Astrocyte (in vitro differentiated cells and primary cell): ENCODE measurements around the gene BIRC6. TPM values are rescaled to one million over a fixed set of nuclear protein-coding genes. Genes with fewer than 3 reads are reported as not detected.

Experiments used
- DNase-seq: peaks from one replicate; pipeline ENCODE4 v3.0.0-alpha.2; 2010; ENCODE audit warnings: low read depth
- FAIRE-seq: peaks from 2 replicates; lab custom pipeline; 2011; peaks lifted over from hg19 to GRCh38; lab: Jason Lieb, UNC
- H2AFZ ChIP-seq: 2 replicates; pipeline ENCODE4 v1.6.0; 2012; ENCODE audit warnings: low read depth, low read length, inconsistent platforms
- H3K27ac ChIP-seq: 2 replicates; pipeline ENCODE4 v1.5.1; 2011; ENCODE audit warnings: low read depth, low read length, inconsistent platforms
- H3K27me3 ChIP-seq: 2 replicates; pipeline ENCODE4 v1.6.0; 2011; ENCODE audit warnings: low read length, inconsistent platforms; ENCODE audit not compliant: insufficient read depth
- H3K36me3 ChIP-seq: 2 replicates; pipeline ENCODE4 v1.5.1; 2011; ENCODE audit warnings: low read length, inconsistent platforms; ENCODE audit not compliant: insufficient read depth
- H3K4me1 ChIP-seq: 2 replicates; pipeline ENCODE4 v1.5.1; 2011; ENCODE audit warnings: low read length, inconsistent platforms; ENCODE audit not compliant: insufficient read depth
- H3K4me2 ChIP-seq: 2 replicates; pipeline ENCODE4 v1.6.0; 2012; ENCODE audit warnings: low read length, inconsistent platforms
- H3K4me3 ChIP-seq: 2 replicates; pipeline ENCODE4 v1.5.1; 2011; ENCODE audit warnings: low read depth, mild to moderate bottlenecking, low read length, inconsistent platforms; ENCODE audit not compliant: insufficient read depth
- H3K79me2 ChIP-seq: 2 replicates; pipeline ENCODE4 v1.6.0; 2012; ENCODE audit warnings: mild to moderate bottlenecking, low read length, inconsistent platforms; ENCODE audit not compliant: insufficient read depth
- H3K9ac ChIP-seq: 2 replicates; pipeline ENCODE4 v1.6.0; 2012; ENCODE audit warnings: mild to moderate bottlenecking, low read length, inconsistent platforms
- H3K9me3 ChIP-seq: 2 replicates; pipeline ENCODE4 v1.5.1; 2012; ENCODE audit warnings: low read depth, mild to moderate bottlenecking, low read length, inconsistent platforms; ENCODE audit not compliant: insufficient read depth
- H4K20me1 ChIP-seq: 2 replicates; pipeline ENCODE4 v1.6.0; 2012; ENCODE audit warnings: low read length, inconsistent platforms; ENCODE audit not compliant: insufficient read depth
- H3K27ac Mint-ChIP-seq: one replicate; pipeline ENCODE4 v1.8.0; 2021; ENCODE audit warnings: mild to moderate bottlenecking, mixed read lengths; ENCODE audit not compliant: unreplicated experiment
- H3K27me3 Mint-ChIP-seq: one replicate; pipeline ENCODE4 v1.8.0; 2021; ENCODE audit warnings: low read depth, mixed read lengths; ENCODE audit not compliant: unreplicated experiment
- H3K36me3 Mint-ChIP-seq: one replicate; pipeline ENCODE4 v1.8.0; 2021; ENCODE audit warnings: low read depth, mixed read lengths; ENCODE audit not compliant: unreplicated experiment
- H3K4me1 Mint-ChIP-seq: one replicate; pipeline ENCODE4 v1.8.0; 2021; ENCODE audit warnings: low read depth, mixed read lengths; ENCODE audit not compliant: unreplicated experiment
- H3K4me3 Mint-ChIP-seq: one replicate; pipeline ENCODE4 v1.8.0; 2021; ENCODE audit warnings: mild to moderate bottlenecking, moderate library complexity, mixed read lengths; ENCODE audit not compliant: unreplicated experiment
- H3K9me3 Mint-ChIP-seq: one replicate; pipeline ENCODE4 v1.8.0; 2021; ENCODE audit warnings: mild to moderate bottlenecking, mixed read lengths; ENCODE audit not compliant: unreplicated experiment
- EZH2 ChIP-seq: IDR thresholded peaks from 2 replicates; pipeline ENCODE4 v1.6.1; 2012; ENCODE audit warnings: mild to moderate bottlenecking, low read length, inconsistent platforms; ENCODE audit not compliant: insufficient read depth
- total RNA-seq: library from RNA; stranded (reverse); gene quantifications from 2 replicates; pipeline ENCODE4 v1.2.1, GENCODE V29; 2021
- TF ChIP-seq, protein P1 (sequence below): IDR thresholded peaks from 2 replicates; pipeline ENCODE4 v1.5.1; 2011; ENCODE audit warnings: low read depth, mild to moderate bottlenecking, inconsistent platforms, low read length, moderate library complexity; ENCODE audit not compliant: insufficient read depth

The BIRC6 gene
- total RNA-seq, 1 donor from 2014 or later, result 86.1 TPM

- H3K27me3 Mint-ChIP-seq, result no peaks in the 10 kb centered on the region
- peaks cover 8% of the 10 kb centered on the region for H4K20me1 ChIP-seq
- H3K27ac ChIP-seq, result peak overlapping the region; percentile 79
- no peaks in the 10 kb centered on the region for H3K9me3 ChIP-seq
- H3K4me3 ChIP-seq, result no peak overlapping the region
- H3K36me3 ChIP-seq, result peaks cover 43% of the 10 kb centered on the region
- peak overlapping the region; percentile 52 for H3K4me3 Mint-ChIP-seq
- FAIRE-seq (peak; percentile 92), DNase-seq (peak; percentile 90)
- H3K4me2 ChIP-seq, result peak overlapping the region; percentile 48
- peaks cover 8% of the 10 kb centered on the region for H3K4me1 ChIP-seq
- H2AFZ ChIP-seq, result no peak overlapping the region
- no peaks in the 10 kb centered on the region for H3K9me3 Mint-ChIP-seq
- TF ChIP-seq, protein P1, sequence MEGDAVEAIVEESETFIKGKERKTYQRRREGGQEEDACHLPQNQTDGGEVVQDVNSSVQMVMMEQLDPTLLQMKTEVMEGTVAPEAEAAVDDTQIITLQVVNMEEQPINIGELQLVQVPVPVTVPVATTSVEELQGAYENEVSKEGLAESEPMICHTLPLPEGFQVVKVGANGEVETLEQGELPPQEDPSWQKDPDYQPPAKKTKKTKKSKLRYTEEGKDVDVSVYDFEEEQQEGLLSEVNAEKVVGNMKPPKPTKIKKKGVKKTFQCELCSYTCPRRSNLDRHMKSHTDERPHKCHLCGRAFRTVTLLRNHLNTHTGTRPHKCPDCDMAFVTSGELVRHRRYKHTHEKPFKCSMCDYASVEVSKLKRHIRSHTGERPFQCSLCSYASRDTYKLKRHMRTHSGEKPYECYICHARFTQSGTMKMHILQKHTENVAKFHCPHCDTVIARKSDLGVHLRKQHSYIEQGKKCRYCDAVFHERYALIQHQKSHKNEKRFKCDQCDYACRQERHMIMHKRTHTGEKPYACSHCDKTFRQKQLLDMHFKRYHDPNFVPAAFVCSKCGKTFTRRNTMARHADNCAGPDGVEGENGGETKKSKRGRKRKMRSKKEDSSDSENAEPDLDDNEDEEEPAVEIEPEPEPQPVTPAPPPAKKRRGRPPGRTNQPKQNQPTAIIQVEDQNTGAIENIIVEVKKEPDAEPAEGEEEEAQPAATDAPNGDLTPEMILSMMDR, result no peak
- TF ChIP-seq EZH2, result no peak
- peak overlapping the region; percentile 47 for H3K9ac ChIP-seq
- peaks cover 18% of the 10 kb centered on the region for H3K36me3 Mint-ChIP-seq
- H3K4me1 Mint-ChIP-seq, result peaks cover 13% of the 10 kb centered on the region
- H3K79me2 ChIP-seq, result peaks cover 4% of the 10 kb centered on the region
- no peaks in the 10 kb centered on the region for H3K27me3 ChIP-seq
- H3K27ac Mint-ChIP-seq, result peak overlapping the region; percentile 83
Observed at GRCh38 chr2:32484937-32485336, 128.1 kb downstream of the BIRC6 start.

DNA sequence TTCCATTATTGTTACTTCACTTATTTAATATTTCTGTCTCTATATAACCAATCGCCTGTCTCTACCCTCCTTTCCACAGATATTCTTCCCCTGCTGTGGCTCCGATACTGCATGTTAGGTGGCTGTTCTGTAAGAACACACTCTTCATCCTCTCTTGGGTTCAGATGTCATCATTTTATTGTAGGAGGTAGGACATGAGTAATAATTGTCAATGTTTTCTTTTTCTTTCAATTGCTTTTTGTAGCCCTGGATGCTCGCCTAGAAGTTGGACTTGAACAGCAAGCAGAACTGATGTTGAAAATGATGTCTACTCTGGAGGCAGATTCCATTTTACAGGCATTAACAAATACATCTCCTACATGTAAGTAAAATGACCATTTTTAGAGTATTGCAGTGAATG lies 128.6 kb downstream of the BIRC6 start:
- TF ChIP-seq EZH2, result no peak
- TF ChIP-seq, protein P1, result no peak
- Mint-ChIP-seq H3K27me3 (no peaks in the 10 kb centered on the region), H3K4me3 (no peak overlapping the region), H3K36me3 (peaks cover 15% of the 10 kb centered on the region), H3K4me1 (peaks cover 13% of the 10 kb centered on the region), H3K9me3 (no peaks in the 10 kb centered on the region), H3K27ac (peak overlapping the region; percentile 83)
- Histone ChIP-seq H3K4me3 (no peak overlapping the region), H3K9ac (peak overlapping the region; percentile 47), H2AFZ (no peak overlapping the region), H4K20me1 (peaks cover 8% of the 10 kb centered on the region), H3K27me3 (no peaks in the 10 kb centered on the region), H3K9me3 (no peaks in the 10 kb centered on the region), H3K79me2 (peaks cover 4% of the 10 kb centered on the region), H3K27ac (peak overlapping the region; percentile 79), H3K4me2 (peak overlapping the region; percentile 48), H3K36me3 (peaks cover 39% of the 10 kb centered on the region), H3K4me1 (peaks cover 8% of the 10 kb centered on the region)
- DNase-seq (no peak), FAIRE-seq (no peak)

DNA sequence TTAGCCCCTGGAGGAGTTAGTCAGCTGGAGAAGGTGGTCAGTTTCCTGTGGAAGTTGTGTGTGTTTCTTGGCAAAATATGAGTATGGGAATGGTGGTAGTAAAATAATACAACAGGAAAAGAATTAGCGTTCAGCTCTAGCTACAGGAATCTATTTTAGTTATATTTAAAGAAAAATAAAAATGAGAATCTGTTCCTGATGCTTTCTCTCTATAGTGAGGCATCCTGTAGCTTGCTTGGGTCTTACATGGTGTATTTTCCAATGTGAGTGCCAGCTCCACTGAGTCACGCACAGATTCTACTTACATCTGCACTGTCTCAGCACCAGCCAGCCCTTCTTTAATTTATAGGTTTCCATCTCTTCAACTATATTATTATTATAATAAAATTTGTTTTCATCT lies 132.2 kb downstream of the BIRC6 start:
- Mint-ChIP-seq H3K4me3 (no peak overlapping the region), H3K27ac (no peak overlapping the region), H3K36me3 (peaks cover 8% of the 10 kb centered on the region), H3K4me1 (peaks cover 13% of the 10 kb centered on the region), H3K27me3 (no peaks in the 10 kb centered on the region), H3K9me3 (no peaks in the 10 kb centered on the region)
- no peak overlapping the region for H3K4me2 ChIP-seq
- no peak overlapping the region for H2AFZ ChIP-seq
- H3K9ac ChIP-seq, result no peak overlapping the region
- H3K36me3 ChIP-seq, result peaks cover 37% of the 10 kb centered on the region
- H3K4me1 ChIP-seq, result peaks cover 8% of the 10 kb centered on the region
- no peak for FAIRE-seq
- H3K27me3 ChIP-seq, result no peaks in the 10 kb centered on the region
- no peaks in the 10 kb centered on the region for H3K79me2 ChIP-seq
- no peak for DNase-seq
- no peak for TF ChIP-seq EZH2
- TF ChIP-seq, protein P1, result no peak
- H4K20me1 ChIP-seq, result peaks cover 8% of the 10 kb centered on the region
- no peak overlapping the region for H3K27ac ChIP-seq
- no peak overlapping the region for H3K4me3 ChIP-seq
- no peaks in the 10 kb centered on the region for H3K9me3 ChIP-seq
